ENCODE data around the gene TFDP2. TPM values are rescaled to one million over a fixed set of nuclear protein-coding genes. Genes with fewer than 3 reads are reported as not detected.
"Not testable (repeated sequence)": the region's sequence is repeated elsewhere in the genome, so short reads cannot be mapped to it uniquely, and the experiment has no call there.

Gene TFDP2
- total RNA-seq, 4 donors from 2014 or later, result 21.6 to 58.7 (median 44.1) TPM

DNA sequence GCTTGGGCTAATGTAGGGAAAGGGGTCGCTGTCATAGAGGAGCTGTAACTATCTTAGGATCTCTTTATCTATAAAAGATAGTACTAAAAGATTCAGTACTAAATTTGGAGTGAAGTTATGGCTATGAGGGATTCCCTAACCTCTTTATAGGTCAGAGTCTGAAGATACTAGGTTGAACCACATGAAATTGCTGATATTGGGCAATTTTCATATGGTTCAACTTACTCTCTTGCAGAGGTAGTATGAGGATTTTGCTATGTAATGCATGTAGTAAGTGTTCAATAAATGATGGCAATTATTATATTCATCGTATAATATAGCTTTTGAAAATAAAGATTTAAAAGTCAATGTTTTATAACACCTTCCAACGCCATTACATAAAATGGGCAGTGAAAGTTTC, 1.9 kb upstream of the TFDP2 start:
- no peak for DNase-seq (ENCODE audit: low spot score in 2 of 2)
- Histone ChIP-seq H3K27me3 (no peaks in the 10 kb centered on the region), H3K4me1 (peaks cover 30% of the 10 kb centered on the region), H3K27ac (no peak overlapping the region), H3K9me3 (no peaks in the 10 kb centered on the region), H3K4me3 (no peak overlapping the region), H3K36me3 (no peaks in the 10 kb centered on the region)
- TF ChIP-seq POLR2AphosphoS5 (IDR thresholded peaks at IDR 0.05) (no peak), POLR2A (IDR thresholded peaks at IDR 0.05) (no peak), CTCF (IDR thresholded peaks at IDR 0.05) (no peak), EP300 (IDR thresholded peaks at IDR 0.05) (no peak)
- WGBS, result 81% methylated on average over 3 of the region's 3 CpGs

- WGBS, result 92% methylated on average over 13 of the region's 13 CpGs
- H3K4me3 ChIP-seq, result no peak overlapping the region
- H3K27me3 ChIP-seq, result no peaks in the 10 kb centered on the region
- H3K4me1 ChIP-seq, result peaks cover 37% of the 10 kb centered on the region
- H3K27ac ChIP-seq, result no peak overlapping the region
- no peak for DNase-seq (ENCODE audit: low spot score in 2 of 2)
- H3K36me3 ChIP-seq, result no peaks in the 10 kb centered on the region
- TF ChIP-seq POLR2A (IDR thresholded peaks at IDR 0.05) (no peak), EP300 (IDR thresholded peaks at IDR 0.05) (no peak), POLR2AphosphoS5 (IDR thresholded peaks at IDR 0.05) (no peak), CTCF (IDR thresholded peaks at IDR 0.05) (no peak)
- H3K9me3 ChIP-seq, result no peaks in the 10 kb centered on the region
Measured at GRCh38 chr3:142150271-142150670, 927 bp upstream of the TFDP2 start.

DNA sequence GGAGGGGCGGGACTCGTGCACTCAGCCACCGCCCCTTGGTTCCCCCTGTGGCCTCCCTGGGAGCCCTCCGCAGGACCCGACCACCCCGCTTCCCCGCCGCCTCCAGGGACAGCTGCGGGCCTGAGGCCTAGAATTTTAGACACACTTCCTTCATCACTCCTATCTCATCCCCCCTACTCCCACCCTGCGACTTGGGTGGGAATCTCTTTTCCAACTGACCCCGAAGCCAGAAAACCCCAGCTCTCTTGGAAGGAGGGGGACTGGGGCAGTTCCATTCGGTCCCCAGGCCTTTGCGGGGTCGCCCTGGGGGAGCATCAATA, 289 bp upstream of the TFDP2 start:
- DNase-seq (ENCODE audit: low spot score in 2 of 2), result no peak
- Histone ChIP-seq H3K27me3 (no peaks in the 10 kb centered on the region), H3K4me3 (peak overlapping the region; percentile 98), H3K27ac (peak overlapping the region; percentile 95), H3K4me1 (peaks cover 41% of the 10 kb centered on the region), H3K9me3 (no peaks in the 10 kb centered on the region), H3K36me3 (no peaks in the 10 kb centered on the region)
- TF ChIP-seq CTCF (IDR thresholded peaks at IDR 0.05), result no peak
- WGBS, result 14% methylated on average over 11 of the region's 14 CpGs

DNA sequence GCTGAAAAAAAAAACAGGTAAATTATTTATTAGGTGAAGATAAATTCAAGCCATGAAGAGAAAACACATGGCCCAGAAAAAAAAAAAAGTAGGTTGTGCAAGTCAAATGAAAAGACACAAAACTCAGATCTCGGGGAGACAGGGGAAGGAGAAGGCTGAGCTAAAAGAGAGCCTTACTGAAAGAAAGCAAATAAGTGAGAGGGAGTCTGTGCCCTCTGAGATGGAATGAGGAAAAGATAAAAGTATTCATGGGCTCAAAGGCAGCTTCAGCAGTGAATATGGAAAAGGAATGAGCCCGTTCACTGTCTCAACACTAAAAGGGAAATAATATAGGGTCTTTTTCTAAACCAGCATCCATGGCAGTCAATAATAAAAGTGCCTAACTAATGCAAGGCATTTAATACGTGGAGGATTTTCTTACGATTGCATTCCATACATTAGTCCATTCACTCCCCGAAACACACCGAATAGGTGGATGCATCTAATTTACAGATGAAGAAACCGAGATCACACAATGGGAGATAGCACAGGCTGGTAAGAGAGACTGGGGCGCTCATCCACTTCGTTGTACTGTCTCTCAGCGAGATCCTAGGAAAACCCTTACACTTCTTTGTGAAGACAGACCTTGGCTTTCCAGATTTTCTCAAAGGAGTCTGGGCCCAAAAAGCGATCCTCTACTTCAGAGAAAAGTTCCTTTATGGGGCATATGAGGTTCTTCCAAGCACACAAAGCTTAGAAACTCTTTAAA, 1.1 kb downstream of the TFDP2 start:
- Histone ChIP-seq H3K9me3 (no peaks in the 10 kb centered on the region), H3K27ac (peak overlapping the region; percentile 95), H3K36me3 (no peaks in the 10 kb centered on the region), H3K27me3 (no peaks in the 10 kb centered on the region), H3K4me3 (peak overlapping the region; percentile 98), H3K4me1 (peaks cover 43% of the 10 kb centered on the region)
- DNase-seq (ENCODE audit: low spot score in 2 of 2), result no peak
- TF ChIP-seq CTCF (IDR thresholded peaks at IDR 0.05), result no peak
- TF ChIP-seq EP300 (IDR thresholded peaks at IDR 0.05), result no peak
- TF ChIP-seq POLR2A (IDR thresholded peaks at IDR 0.05), result no peak
- no peak for TF ChIP-seq POLR2AphosphoS5 (IDR thresholded peaks at IDR 0.05)
- WGBS, result 9% methylated on average over 11 of the region's 11 CpGs

DNA sequence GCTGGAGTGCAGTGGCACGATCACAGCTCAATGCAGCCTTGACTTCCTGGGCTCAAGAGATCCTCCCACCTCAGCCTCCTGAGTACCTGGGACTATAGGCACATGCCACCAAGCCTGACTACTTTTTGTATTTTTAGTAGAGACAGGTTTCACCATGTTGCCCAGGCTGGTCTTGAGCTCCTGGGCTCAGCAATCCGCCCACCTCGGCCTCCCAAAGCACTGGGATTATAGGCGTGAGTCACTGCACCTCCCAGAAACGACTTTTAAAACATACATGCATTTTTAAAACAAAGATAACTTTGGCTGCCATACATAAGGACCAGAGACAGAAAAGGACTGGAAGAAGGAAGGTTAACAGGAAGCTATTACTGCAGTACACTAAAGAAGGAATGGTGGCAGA, 4.8 kb downstream of the TFDP2 start:
- H3K27me3 ChIP-seq; DNase-seq (ENCODE audit: low spot score in 2 of 2); H3K4me3 ChIP-seq; H3K27ac ChIP-seq; H3K36me3 ChIP-seq; H3K9me3 ChIP-seq: not testable (repeated sequence)
- H3K4me1 ChIP-seq, result peaks cover 39% of the 10 kb centered on the region
- 72% methylated on average over 5 of the region's 5 CpGs for WGBS

DNA sequence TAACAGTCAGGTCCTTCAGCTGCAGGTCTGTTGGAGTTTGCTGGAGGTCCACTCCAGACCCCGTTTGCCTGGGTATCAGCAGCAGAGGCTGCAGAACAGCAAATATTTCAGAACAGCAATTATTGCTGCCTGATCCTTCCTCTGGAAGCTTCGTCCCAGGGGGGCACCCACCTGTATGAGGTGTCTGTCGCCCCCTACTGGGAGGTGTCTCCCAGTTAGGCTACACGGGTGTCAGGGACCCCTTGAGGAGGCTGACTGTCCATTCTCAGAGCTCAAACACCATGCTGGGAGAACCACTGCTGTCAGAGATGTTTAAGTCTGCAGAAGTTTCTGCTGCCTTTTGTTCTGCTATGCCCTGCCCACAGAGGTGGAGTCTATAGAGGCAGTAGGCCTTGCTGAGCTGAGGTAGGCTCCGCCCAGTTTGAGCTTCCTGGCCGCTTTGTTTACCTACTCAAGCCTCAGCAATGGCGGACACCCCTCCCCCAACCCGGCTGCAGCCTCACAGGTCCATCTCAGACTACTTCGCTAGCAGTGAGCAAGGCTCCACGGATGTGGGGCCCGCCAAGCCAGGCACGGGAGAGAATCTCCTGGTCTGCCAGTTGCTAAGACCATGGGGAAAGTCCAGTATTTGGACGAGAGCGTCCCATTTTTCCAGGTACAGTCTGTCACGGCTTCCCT, 8.6 kb downstream of the TFDP2 start:
- 98% methylated on average over 11 of the region's 15 CpGs for WGBS

GRCh38 chr3:142137089-142137488, 12.3 kb downstream of the TFDP2 start:
- not testable (repeated sequence) for DNase-seq (ENCODE audit: low spot score in 2 of 2); H3K4me1 ChIP-seq; H3K27me3 ChIP-seq; H3K36me3 ChIP-seq; H3K9me3 ChIP-seq; H3K4me3 ChIP-seq; H3K27ac ChIP-seq
- 89% methylated on average over 2 of the region's 2 CpGs for WGBS

More for the DNA sequence above, 8.6 kb downstream of the TFDP2 start:
- not testable (repeated sequence) for H3K27me3 ChIP-seq; H3K27ac ChIP-seq; DNase-seq (ENCODE audit: low spot score in 2 of 2); H3K9me3 ChIP-seq; H3K4me3 ChIP-seq; H3K36me3 ChIP-seq
- H3K4me1 ChIP-seq, result peaks cover 14% of the 10 kb centered on the region

Measured in suprapubic skin (tissue), 4 donors.